Type B pancreatic cell (in vitro differentiated cells): ENCODE results near the gene GLYR1. TPM values are rescaled to one million over a fixed set of nuclear protein-coding genes. Genes with fewer than 3 reads are reported as not detected.

Source experiments
- DNase-seq: peaks from one replicate; pipeline ENCODE4 v3.0.0; 2021; ENCODE audit warnings: mixed read lengths; ENCODE audit not compliant: unreplicated experiment; ENCODE audit errors: extremely low spot score
- H3K27ac Mint-ChIP-seq: 2 replicates; pipeline ENCODE4 v1.8.0; 2021; ENCODE audit warnings: mild to moderate bottlenecking, mixed read lengths
- H3K27me3 Mint-ChIP-seq: 2 replicates; pipeline ENCODE4 v1.8.0; 2021; ENCODE audit warnings: mixed read lengths
- H3K36me3 Mint-ChIP-seq: 2 replicates; pipeline ENCODE4 v1.8.0; 2021; ENCODE audit warnings: mixed read lengths
- H3K4me1 Mint-ChIP-seq: one replicate; pipeline ENCODE4 v1.8.0; 2021; ENCODE audit warnings: mixed read lengths; ENCODE audit not compliant: unreplicated experiment
- H3K4me3 Mint-ChIP-seq: 2 replicates; pipeline ENCODE4 v1.8.0; 2021; ENCODE audit warnings: mild to moderate bottlenecking, mixed read lengths
- H3K9me3 Mint-ChIP-seq: 2 replicates; pipeline ENCODE4 v1.8.0; 2021; ENCODE audit warnings: mixed read lengths
- total RNA-seq: library from RNA; stranded (reverse); gene quantifications from 2 replicates; pipeline ENCODE4 v1.2.1, GENCODE V29; 2021; ENCODE audit warnings: low replicate concordance
- TF ChIP-seq, protein P1 (sequence below): fragments of 200-600 bp; sonication (generic); conservative IDR thresholded peaks from 2 replicates; pipeline ENCODE4 v1.5.0; 2021; ENCODE audit warnings: antibody characterized with exemption, mild to moderate bottlenecking

The GLYR1 gene
- total RNA-seq, 1 donor from 2014 or later, result 120 TPM

DNA sequence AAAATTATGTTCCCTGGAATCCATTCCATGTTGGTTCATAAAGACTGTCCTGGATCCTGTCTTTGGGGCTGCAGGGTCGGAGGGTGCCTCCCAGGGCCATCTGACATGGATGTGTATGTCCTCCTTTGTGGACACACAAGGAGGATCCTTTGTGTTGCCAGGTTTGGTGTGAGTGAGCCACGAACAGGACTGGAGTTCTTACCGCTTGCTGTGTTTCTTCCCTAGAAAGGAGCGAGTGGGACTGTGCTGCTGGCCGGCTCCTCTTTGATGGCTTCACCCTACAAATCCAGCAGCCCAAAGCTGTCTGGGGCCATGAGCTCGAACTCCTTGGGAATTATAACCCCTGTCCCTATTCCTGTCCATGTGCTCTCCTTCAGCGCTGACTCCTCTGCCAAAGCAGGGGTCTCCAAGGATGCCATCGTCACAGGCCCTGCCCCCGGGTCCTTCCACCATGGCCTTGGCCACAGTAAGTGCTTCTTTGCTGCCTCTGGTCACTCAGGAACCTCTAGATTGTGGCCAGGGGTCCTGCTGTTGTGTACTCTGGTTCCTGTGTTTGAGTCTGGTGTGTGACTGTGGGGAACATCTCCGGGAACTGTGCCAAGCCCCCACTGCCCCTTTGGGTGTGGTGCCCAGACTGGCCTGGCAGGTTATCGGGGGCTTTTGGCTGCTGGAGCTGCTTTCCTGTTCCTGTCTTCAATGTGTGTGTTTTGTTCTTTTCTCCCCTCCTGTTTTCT lies 29.7 kb upstream of the GLYR1 start:
- TF ChIP-seq, protein P1, sequence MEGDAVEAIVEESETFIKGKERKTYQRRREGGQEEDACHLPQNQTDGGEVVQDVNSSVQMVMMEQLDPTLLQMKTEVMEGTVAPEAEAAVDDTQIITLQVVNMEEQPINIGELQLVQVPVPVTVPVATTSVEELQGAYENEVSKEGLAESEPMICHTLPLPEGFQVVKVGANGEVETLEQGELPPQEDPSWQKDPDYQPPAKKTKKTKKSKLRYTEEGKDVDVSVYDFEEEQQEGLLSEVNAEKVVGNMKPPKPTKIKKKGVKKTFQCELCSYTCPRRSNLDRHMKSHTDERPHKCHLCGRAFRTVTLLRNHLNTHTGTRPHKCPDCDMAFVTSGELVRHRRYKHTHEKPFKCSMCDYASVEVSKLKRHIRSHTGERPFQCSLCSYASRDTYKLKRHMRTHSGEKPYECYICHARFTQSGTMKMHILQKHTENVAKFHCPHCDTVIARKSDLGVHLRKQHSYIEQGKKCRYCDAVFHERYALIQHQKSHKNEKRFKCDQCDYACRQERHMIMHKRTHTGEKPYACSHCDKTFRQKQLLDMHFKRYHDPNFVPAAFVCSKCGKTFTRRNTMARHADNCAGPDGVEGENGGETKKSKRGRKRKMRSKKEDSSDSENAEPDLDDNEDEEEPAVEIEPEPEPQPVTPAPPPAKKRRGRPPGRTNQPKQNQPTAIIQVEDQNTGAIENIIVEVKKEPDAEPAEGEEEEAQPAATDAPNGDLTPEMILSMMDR, result no peak
- no peaks in the 10 kb centered on the region for H3K27me3 Mint-ChIP-seq
- H3K27ac Mint-ChIP-seq, result peak overlapping the region; percentile 63
- H3K9me3 Mint-ChIP-seq, result no peaks in the 10 kb centered on the region
- DNase-seq, result no peak
- no peaks in the 10 kb centered on the region for H3K4me1 Mint-ChIP-seq
- H3K4me3 Mint-ChIP-seq, result no peak overlapping the region
- H3K36me3 Mint-ChIP-seq, result peaks cover 21% of the 10 kb centered on the region

DNA sequence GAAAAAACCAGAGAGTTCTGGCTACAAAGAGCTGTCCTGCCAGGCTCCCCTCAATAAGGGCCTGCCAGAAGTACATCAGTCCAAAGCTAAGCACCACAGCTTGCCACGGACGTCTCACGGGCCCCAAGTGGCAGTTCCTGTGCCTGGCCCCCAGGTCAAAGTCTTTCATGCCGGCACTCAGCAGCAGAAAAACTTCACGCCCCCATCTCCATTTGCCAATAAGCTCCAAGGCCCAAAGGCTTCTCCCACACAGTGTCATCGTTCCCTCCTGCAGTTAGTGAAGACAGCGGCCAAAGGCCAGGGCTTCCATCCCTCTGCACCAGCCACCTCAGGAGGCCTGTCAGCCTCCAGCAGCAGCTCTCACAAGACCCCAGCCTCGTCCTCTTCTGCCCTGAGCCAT lies 27.6 kb upstream of the GLYR1 start:
- Mint-ChIP-seq H3K9me3 (no peaks in the 10 kb centered on the region), H3K27me3 (no peaks in the 10 kb centered on the region), H3K4me3 (no peak overlapping the region), H3K27ac (peak overlapping the region; percentile 43), H3K4me1 (no peaks in the 10 kb centered on the region), H3K36me3 (peaks cover 27% of the 10 kb centered on the region)
- no peak for DNase-seq
- TF ChIP-seq, protein P1, result no peak

DNA sequence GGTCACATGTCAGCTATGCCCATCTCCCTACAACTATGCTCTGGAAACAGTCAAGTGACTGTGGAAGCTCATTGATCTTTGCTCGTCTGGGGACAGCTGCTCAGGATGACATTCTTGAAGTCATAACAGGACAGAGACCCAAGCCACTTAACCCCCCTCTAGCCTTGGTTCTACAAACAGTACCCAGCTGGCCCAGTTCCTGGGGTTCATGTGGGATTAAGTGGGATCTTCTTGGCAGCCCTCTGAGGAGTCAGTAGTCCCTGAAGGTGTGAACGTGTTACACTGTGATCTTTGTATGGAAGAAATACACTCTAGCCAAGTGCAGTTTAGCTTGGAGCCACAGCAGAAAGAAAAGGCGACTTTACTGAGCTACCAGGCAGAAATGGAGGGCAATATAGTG lies 26.0 kb upstream of the GLYR1 start:
- TF ChIP-seq, protein P1, result no peak
- Mint-ChIP-seq H3K9me3 (no peaks in the 10 kb centered on the region), H3K4me1 (no peaks in the 10 kb centered on the region), H3K4me3 (no peak overlapping the region), H3K27me3 (no peaks in the 10 kb centered on the region), H3K27ac (no peak overlapping the region), H3K36me3 (peaks cover 23% of the 10 kb centered on the region)
- DNase-seq, result no peak

DNA sequence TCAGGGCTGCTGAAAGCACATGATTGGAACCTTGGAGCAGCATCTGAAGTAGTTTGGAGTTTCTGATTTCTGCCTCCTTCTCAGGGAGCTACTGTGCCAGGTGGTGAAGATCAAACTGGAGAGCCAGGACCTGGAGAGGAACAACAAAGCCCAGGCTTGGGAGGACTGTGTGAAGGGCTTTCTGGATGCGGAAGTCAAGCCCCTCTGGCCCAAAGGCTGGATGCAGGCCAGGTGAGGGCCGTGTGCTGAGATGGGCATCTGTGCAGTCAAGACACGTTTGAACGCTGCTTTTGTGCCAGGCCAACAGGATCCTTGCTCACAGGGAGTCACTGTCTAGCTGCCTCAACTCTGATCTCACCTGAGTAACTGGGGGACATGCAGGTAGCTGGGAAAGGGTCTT lies 24.0 kb upstream of the GLYR1 start:
- Mint-ChIP-seq H3K27me3 (no peaks in the 10 kb centered on the region), H3K4me1 (peaks cover 4% of the 10 kb centered on the region), H3K9me3 (no peaks in the 10 kb centered on the region), H3K36me3 (peaks cover 28% of the 10 kb centered on the region), H3K27ac (no peak overlapping the region), H3K4me3 (no peak overlapping the region)
- TF ChIP-seq, protein P1, result no peak
- no peak for DNase-seq

DNA sequence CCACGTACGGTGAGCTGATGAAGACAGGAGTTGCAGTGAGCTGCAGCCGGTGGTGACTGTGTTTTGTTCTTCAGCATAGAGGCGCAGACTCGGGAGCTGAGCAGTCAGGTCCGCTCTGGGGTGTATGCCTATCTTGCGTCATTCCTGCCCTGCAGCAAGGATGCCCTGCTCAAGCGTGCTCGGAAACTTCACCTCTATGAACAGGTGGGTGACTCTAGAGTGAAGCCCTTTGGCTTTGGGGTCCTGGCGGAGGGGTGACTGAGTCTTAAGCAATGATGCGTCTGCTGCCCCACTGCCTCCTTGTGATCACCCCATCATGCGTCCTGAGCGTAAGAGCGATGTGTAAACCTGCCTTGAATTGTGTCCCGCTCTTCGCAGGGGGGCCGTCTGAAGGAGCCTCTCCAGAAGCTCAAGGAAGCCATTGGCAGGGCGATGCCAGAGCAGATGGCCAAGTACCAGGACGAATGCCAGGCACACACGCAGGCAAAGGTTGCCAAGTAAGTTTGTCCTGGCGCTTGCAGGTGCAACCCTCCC lies 23.1 kb upstream of the GLYR1 start:
- Mint-ChIP-seq H3K4me1 (peaks cover 4% of the 10 kb centered on the region), H3K36me3 (peaks cover 25% of the 10 kb centered on the region), H3K9me3 (no peaks in the 10 kb centered on the region), H3K27ac (peak overlapping the region; percentile 5), H3K27me3 (no peaks in the 10 kb centered on the region), H3K4me3 (no peak overlapping the region)
- TF ChIP-seq, protein P1, result no peak
- no peak for DNase-seq
